Measurements from ENCODE around the gene OR52E2.
"Not testable (repeated sequence)": the region's sequence is repeated elsewhere in the genome, so short reads cannot be mapped to it uniquely, and the experiment has no call there.

OR52E2 gene

GRCh38 chr11:5059391-5059790, at the start of gene OR52E2:
Gene OR52E2, minus strand, starts transcription at chr11:5059627. Its CDS starts 0 bp downstream, at chr11:5059627.
- DNase-seq: no peak

DNA sequence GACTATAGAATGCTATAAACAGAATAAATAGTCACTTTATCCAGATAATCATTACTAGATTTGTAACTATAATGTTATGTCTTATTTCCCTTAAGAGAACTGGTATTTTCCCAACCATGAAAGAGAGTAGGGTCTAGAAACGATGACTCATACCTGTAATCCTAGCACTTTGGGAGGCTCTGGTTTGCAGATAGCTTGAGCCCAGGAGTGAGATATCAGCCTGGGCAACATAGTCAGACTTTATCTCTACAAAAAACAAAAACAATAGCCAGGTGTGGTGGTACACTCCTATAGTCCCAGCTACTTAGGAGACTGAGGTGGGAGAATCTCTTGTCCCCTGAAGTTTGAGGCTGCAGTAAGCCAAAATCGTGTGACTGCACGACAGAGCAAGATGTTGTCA, 47.9 kb upstream of the OR52E2 start:
- no peak for DNase-seq

- no peak for DNase-seq
Observed at GRCh38 chr11:5103066-5103465, 43.6 kb upstream of the OR52E2 start.

- no peak for DNase-seq
Observed at GRCh38 chr11:5102246-5102645, 42.8 kb upstream of the OR52E2 start.

- DNase-seq: no peak
Observed at GRCh38 chr11:5096011-5096410, 36.6 kb upstream of the OR52E2 start.

GRCh38 chr11:5092821-5093585, 33.6 kb upstream of the OR52E2 start:
- DNase-seq: no peak

- DNase-seq: no peak
Observed at GRCh38 chr11:5090668-5091067, 31.2 kb upstream of the OR52E2 start.

GRCh38 chr11:5088556-5088955, 29.1 kb upstream of the OR52E2 start:
- no peak for DNase-seq

GRCh38 chr11:5083602-5084001, 24.2 kb upstream of the OR52E2 start:
- no peak for DNase-seq

DNA sequence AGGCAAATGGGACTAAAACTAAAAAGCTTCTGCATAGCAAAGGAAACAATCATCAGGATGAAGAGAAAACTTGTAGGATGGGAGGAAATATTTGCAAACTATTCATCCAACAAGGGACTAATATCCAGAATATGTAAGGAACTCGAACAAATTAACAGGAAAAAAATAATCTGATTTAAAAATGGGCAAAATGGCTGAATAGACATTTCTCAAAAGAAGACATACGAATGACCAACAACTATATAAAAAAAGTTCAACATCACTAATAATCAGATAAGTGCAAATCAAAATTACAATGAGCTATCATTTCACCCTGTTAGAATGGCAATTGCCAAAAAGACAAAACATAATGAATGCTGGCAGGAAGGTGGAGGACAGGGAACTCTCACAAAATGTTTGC, 22.0 kb upstream of the OR52E2 start:
- DNase-seq: no peak

- DNase-seq: no peak
Observed at GRCh38 chr11:5071799-5072198, 12.4 kb upstream of the OR52E2 start.

DNA sequence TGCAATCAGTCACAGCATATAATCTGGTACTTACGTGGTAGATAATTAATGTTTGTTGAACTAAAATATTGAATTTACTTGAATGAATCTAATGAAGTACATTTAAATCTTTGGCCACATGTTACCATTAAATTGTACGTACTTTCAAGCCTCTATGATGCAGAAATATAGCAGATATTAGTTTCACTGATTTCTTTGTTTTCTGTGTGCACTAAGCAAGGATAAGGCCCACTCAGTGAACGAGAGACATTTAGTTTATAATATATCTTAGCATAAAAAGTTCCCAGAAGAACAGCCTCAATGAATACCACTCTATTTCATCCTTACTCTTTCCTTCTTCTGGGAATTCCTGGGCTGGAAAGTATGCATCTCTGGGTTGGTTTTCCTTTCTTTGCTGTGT, 9.8 kb upstream of the OR52E2 start, which contains the start of gene OR52E1:
OR52E1 (plus strand) TSS at position 301 of the 400 bp plus-strand sequence.
- no peak for DNase-seq

DNA sequence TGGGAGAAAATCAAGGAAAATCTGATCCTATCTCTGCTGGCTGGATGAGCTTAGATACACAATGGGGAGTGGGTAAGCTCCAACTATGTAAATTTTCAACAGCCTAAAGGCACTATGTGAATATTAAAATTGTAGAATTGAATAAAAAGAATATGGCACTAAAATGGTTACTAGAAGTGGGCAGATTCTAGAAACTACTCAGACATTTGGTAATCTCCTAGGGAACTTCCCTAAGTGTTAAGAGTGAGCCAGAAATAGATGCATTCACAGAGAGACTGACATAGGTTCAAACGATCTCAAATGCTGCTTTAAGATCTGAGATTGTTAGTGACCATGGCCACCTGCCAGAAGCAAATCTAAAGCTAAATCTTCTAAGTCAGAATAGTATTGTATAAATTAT, 5.6 kb upstream of the OR52E2 start:
- no peak for DNase-seq

- not testable (repeated sequence) for DNase-seq
Observed at GRCh38 chr11:5058679-5059078, 748 bp downstream of the OR52E2 start.

DNA sequence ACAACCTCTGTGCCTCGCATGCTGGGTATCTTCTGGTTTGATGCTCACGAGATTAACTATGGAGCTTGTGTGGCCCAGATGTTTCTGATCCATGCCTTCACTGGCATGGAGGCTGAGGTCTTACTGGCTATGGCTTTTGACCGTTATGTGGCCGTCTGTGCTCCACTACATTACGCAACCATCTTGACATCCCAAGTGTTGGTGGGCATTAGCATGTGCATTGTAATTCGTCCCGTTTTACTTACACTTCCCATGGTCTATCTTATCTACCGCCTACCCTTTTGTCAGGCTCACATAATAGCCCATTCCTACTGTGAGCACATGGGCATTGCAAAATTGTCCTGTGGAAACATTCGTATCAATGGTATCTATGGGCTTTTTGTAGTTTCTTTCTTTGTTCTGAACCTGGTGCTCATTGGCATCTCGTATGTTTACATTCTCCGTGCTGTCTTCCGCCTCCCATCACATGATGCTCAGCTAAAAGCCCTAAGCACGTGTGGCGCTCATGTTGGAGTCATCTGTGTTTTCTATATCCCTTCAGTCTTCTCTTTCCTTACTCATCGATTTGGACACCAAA, 12.6 kb downstream of the OR52E2 start:
- DNase-seq: no peak

DNA sequence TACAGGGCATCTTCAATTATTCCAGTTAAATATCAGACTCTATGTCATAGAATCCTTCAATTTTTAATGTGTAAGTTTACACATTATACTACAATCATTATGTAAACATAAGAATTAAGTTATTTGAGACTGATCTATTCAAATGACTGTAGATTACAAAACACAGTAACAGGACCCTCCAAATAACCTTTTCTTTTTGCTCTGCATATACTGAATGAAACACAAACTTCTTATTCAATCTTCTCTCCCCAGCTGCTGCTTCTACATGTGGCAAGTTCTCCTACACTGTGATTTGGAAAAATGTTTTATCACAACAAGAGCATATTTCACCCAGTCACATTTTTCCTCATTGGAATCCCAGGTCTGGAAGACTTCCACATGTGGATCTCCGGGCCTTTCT, 13.2 kb downstream of the OR52E2 start, which contains the start of gene OR52J3:
OR52J3 (plus strand) TSS at position 301 of the 400 bp plus-strand sequence; CDS start at position 301, 0 bp downstream.
- DNase-seq: no peak

DNA sequence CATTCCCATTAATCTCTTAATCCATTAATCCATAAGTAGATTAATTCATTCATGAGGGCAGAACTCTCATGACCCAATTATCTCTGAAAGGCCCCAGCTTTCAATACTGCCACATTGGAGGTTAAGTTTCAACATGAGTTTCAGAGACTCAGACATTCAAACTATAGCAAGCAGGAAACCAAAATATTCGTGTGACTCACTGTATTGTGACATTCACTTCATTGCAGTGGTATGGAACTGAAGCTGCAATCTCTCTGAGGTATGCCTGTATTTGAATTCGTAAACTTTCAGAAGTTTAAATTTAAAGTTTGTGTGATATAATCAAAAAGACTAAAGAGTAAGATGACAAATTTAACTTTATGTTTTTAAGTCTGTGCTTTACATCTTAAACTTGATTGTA, 16.0 kb downstream of the OR52E2 start:
- no peak for DNase-seq

GRCh38 chr11:5042091-5042490, 17.3 kb downstream of the OR52E2 start:
- no peak for DNase-seq

- DNase-seq: no peak
Observed at GRCh38 chr11:5040876-5041275, 18.6 kb downstream of the OR52E2 start.

DNA sequence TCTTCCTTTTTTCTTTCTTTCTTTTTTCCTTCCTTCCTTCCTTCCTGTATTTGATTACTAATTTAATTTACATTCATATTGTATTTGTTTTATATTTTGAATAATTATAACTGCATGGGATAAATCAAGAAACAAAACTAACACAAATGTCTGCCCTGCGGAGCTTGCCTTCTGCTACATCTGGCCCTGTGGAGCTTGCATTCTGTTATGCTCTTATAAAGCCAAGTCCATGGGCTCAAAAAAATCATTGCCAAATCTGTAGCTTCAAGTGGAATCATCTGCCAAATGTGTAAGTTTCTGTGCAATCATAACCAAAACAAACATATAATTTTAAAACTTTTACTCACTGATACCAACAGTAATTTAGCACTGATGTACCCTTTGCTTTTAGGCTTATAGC, 21.1 kb downstream of the OR52E2 start:
- no peak for DNase-seq

- DNase-seq: no peak
Observed at GRCh38 chr11:5037926-5038325, 21.5 kb downstream of the OR52E2 start.

DNA sequence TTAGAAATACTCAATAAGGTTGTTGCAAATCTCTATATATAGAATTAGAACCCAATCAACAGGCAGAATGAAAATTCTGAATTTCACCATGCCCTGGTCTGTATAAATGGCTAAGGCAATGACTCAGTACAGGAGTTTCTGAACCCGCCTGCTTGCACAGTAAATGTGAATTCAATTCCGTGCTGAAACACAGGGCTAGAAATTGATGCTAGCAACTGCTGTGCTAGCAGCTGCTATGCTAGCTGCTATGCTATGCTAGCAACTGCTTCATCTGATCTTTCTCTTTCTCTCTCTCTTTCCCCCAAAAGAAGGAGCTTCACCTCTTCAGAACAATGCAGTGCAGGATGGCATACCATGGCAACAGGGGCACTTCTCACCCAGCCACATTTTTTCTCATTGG, 22.8 kb downstream of the OR52E2 start:
- no peak for DNase-seq

DNA sequence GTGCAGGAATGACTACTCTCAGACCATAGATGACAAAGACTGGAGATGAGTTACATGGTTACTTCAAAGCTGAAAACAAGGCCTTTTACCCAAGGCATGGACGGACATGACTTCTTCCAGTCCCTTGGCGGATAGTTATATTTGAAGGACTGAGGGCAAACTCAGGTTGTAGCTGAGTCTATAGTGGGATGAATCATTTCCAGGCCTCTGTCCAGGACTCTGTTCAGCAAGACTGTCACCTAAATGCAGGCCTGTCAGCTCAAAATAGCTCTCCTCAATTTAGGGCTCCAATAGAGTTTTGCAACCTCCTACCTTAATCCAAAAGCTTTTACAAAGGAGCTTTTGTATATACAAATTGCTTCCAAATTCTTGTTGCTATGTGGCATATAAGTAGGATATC, 37.4 kb downstream of the OR52E2 start:
- DNase-seq: no peak

DNA sequence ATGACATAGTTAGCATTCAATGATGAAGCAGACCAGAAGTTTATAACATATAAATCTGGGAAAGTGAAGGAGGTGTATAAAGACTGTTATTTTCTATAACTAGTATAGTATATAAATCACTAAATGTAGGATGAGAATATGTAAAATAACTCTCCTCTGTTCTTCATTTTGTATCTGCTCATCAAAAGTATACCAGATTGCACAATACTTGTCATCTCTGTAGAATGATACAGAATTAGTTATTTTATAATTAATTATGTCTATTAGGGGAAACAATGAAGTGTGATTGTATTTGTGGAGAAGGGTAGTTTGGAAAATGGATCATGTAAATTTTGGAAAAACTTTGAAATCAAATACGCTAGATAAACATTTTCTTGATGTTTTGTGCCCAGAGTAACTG, 46.4 kb downstream of the OR52E2 start:
- DNase-seq: no peak

DNA sequence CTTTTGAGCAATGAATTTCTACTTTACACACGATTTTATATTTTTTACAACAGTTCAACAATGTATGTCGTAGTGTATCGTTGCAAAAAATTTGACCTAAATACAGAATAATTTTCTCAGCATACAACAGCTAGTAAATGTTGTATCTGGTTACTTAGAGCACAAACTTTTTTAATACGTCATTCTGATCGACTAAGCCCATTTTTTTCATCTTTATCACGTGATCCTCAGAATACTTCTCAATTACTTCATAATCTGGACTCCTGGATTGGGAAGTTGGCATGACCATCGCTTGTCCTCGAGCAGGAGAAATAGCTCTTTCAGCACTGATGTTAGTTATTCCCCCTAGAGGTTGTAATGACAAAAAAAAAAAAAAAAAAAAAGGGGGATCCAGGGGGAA, 48.2 kb downstream of the OR52E2 start:
- no peak for DNase-seq

Data from NCI-H1105 treated with DMSO at 0.1 percent for 48 hours (cell line).